SK-N-MC (cell line): ENCODE data around the gene CDH4.

ENCODE experiments used
- EZH2 ChIP-seq: fragments of 200-600 bp; sonication (generic); IDR thresholded peaks from one replicate; pipeline ENCODE4 v1.6.1; 2017; ENCODE audit warnings: antibody characterized with exemption
- FOXP2 ChIP-seq: optimal IDR thresholded peaks from 2 replicates; pipeline ENCODE3; 2011; ENCODE audit warnings: mild to moderate bottlenecking, moderate library complexity; ENCODE audit not compliant: insufficient read depth; ENCODE audit errors: extremely low read length, control extremely low read depth
- POLR2AphosphoS5 ChIP-seq: IDR thresholded peaks from 2 replicates; pipeline ENCODE4 v1.6.1; 2012; ENCODE audit warnings: mild to moderate bottlenecking, low read depth, low read length, borderline replicate concordance

GRCh38 chr20:61722146-61722678 is 470.2 kb downstream of the CDH4 start:
- TF ChIP-seq POLR2AphosphoS5 (no peak), EZH2 (no peak), FOXP2 (no peak)
